Prostate gland (tissue), 2 donors: ENCODE results near the gene DIAPH2.

Source experiments
- CTCF ChIP-seq, 4 experiments: fragments of 200-600 bp in 2 of 4; fragments of 450-650 bp in 2 of 4; sonication (generic) in 2 of 4; IDR thresholded peaks; 1 replicate in 3 of 4; 2 replicates in 1 of 4; pipeline ENCODE4 v1.5.1; 2016 to 2019; ENCODE audit warnings: antibody characterized with exemption in 4 of 4, mild to moderate bottlenecking in 2 of 4, moderate library complexity in 2 of 4
- POLR2A ChIP-seq: fragments of 450-650 bp; IDR thresholded peaks from one replicate; pipeline ENCODE4 v1.6.1; 2016; ENCODE audit warnings: antibody characterized with exemption, mild to moderate bottlenecking

- TF ChIP-seq CTCF (IDR thresholded peaks at IDR 0.05) (no peak), POLR2A (no peak)
Measured at GRCh38 chrX:96883608-96884007, 199.0 kb downstream of the DIAPH2 start, which contains the start of gene RPA4.
